Panc1 (cell line): ENCODE measurements around the gene GPC3. TPM values are rescaled to one million over a fixed set of nuclear protein-coding genes. Genes with fewer than 3 reads are reported as not detected.

ENCODE experiments used
- ATAC-seq: fragments of 200-7000 bp; cut with Tn5 transposase; 2 replicates; pipeline ENCODE4 v1.9.1; 2020; ENCODE audit warnings: mild to moderate bottlenecking, moderate library complexity
- BruUV-seq: library from RNA; stranded (reverse); fragments of 400-500 nt; replicated peaks from 2 replicates; lab custom pipeline; 2021; lab: Mats Ljungman, UMichigan
- CTCF ChIA-PET: fragments of 300-600 bp; sonication (Branson Sonifier 250); formaldehyde crosslinking; loops from one replicate; lab custom pipeline; 2022; ENCODE audit warnings: antibody characterized with exemption; lab: Charles Lee
- POLR2A ChIA-PET: fragments of 300-600 bp; sonication (Branson Sonifier 250); formaldehyde crosslinking; loops from one replicate; lab custom pipeline; 2022; ENCODE audit warnings: antibody characterized with exemption; lab: Charles Lee
- DNase-seq: peaks from one replicate; pipeline ENCODE4 v3.0.0-alpha.2; 2010; ENCODE audit warnings: low read depth, low spot score
- H3K27ac ChIP-seq: 2 replicates; pipeline ENCODE4 v1.5.1; 2011; ENCODE audit warnings: mild to moderate bottlenecking, low read length, inconsistent platforms
- H3K27me3 ChIP-seq: fragments of 200-500 bp; sonication (Bioruptor generic); 2 replicates; pipeline ENCODE4 v1.6.0; 2014; ENCODE audit warnings: low read length, inconsistent platforms; ENCODE audit not compliant: control insufficient read depth, insufficient read depth
- H3K36me3 ChIP-seq: fragments of 200-500 bp; sonication (Bioruptor generic); 2 replicates; pipeline ENCODE4 v1.5.1; 2014; ENCODE audit warnings: inconsistent platforms, mild to moderate bottlenecking, low read length, moderate library complexity; ENCODE audit not compliant: control insufficient read depth, insufficient read depth
- H3K4me1 ChIP-seq: 2 replicates; pipeline ENCODE4 v1.5.1; 2011; ENCODE audit warnings: inconsistent platforms, mild to moderate bottlenecking, low read length, moderate library complexity; ENCODE audit not compliant: control insufficient read depth, insufficient read depth
- H3K4me3 ChIP-seq, 2 experiments: 2 replicates each; pipeline ENCODE4 v1.5.1; 2011 to 2012; ENCODE audit warnings: low read depth in 2 of 2, low read length in 2 of 2, mild to moderate bottlenecking in 2 of 2, inconsistent platforms in 1 of 2, moderate library complexity in 1 of 2
- H3K9me3 ChIP-seq: fragments of 200-500 bp; sonication (Bioruptor generic); 2 replicates; pipeline ENCODE4 v1.5.1; 2014; ENCODE audit warnings: low read depth, mild to moderate bottlenecking, inconsistent platforms, low read length, moderate library complexity; ENCODE audit not compliant: control insufficient read depth, insufficient read depth
- CTCF ChIP-seq: fragments of 450-650 bp; IDR thresholded peaks from 2 replicates; pipeline ENCODE4 v1.5.1; 2017; ENCODE audit warnings: mild to moderate bottlenecking
- POLR2AphosphoS5 ChIP-seq: IDR thresholded peaks from 2 replicates; pipeline ENCODE4 v1.6.1; 2012; ENCODE audit warnings: mild to moderate bottlenecking, low read depth, low read length, moderate library complexity
- REST ChIP-seq, 2 experiments: IDR thresholded peaks; 2 replicates each; pipeline ENCODE4 v1.6.1; 2011 to 2012; ENCODE audit warnings: low read depth in 2 of 2, control low read depth in 1 of 2, low read length in 1 of 2, mild to moderate bottlenecking in 1 of 2, moderate library complexity in 1 of 2; ENCODE audit not compliant: insufficient read depth in 1 of 2
- SIN3A ChIP-seq: IDR thresholded peaks from 2 replicates; pipeline ENCODE4 v1.6.1; 2012; ENCODE audit warnings: low read depth, mild to moderate bottlenecking, low read length, moderate library complexity, borderline replicate concordance; ENCODE audit not compliant: insufficient read depth
- TCF7L2 ChIP-seq: IDR thresholded peaks from 2 replicates; pipeline ENCODE4 v1.6.1; 2011; ENCODE audit warnings: mild to moderate bottlenecking, low read depth, low read length, inconsistent platforms
- in situ Hi-C: cut with HindIII; loops from 2 replicates; pipeline ENCODE4 v1.10.0; 2016; ENCODE audit warnings: low sequenced_read_pairs, low pct_unique_long_range_greater_than_20kb
- intact Hi-C: fragments of 100-400 bp; cut with micrococcal nuclease; formaldehyde crosslinking; loops from one replicate; pipeline ENCODE4 v1.10.0; 2022; ENCODE audit not compliant: unreplicated experiment
- total RNA-seq: library from RNA; stranded (reverse); gene quantifications from one replicate; pipeline ENCODE4 v1.2.1, GENCODE V29; 2021; ENCODE audit not compliant: unreplicated experiment

The GPC3 gene
- total RNA-seq, 1 experiment from 2014 or later = 0.95 TPM

DNA sequence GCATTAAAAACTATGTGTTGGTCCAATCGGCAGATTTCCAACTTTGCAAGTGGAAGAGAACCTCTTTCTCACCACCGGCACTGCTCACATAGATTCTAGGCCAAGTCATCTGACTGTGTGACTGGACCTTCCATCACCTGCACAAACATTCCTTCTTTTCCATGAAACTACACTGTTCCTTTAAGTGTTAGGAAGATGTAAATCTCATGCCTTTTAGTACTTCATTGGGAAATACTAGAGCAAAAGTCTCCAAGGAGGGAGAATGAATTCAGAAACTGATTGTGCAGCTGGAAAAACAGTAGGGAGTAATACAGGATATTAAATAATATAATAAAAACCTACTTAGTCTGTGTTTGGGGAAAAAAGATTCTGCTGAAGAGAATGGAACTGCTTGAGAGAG is 238.2 kb downstream of the GPC3 start:
- BruUV-seq = no TSS peak
- TF ChIP-seq SIN3A = no peak
- no peak for TF ChIP-seq REST (IDR thresholded peaks at IDR 0.05; ENCODE audit: insufficient read depth in 1 of 2, low read depth in 2 of 2, low read length in 1 of 2)
- TF ChIP-seq POLR2AphosphoS5 = no peak
- TF ChIP-seq TCF7L2 = no peak
- TF ChIP-seq CTCF = no peak
- ChIA-PET CTCF (no interaction called here), POLR2A (no interaction called here)
- Histone ChIP-seq H3K27me3 (no peaks in the 10 kb centered on the region), H3K36me3 (no peaks in the 10 kb centered on the region), H3K4me1 (no peaks in the 10 kb centered on the region), H3K27ac (no peak overlapping the region), H3K9me3 (no peaks in the 10 kb centered on the region), H3K4me3 (no peak overlapping the region)
- ATAC-seq = no peak
- DNase-seq = no peak
- intact Hi-C loops (no loop called here), in situ Hi-C loops (no loop called here)

DNA sequence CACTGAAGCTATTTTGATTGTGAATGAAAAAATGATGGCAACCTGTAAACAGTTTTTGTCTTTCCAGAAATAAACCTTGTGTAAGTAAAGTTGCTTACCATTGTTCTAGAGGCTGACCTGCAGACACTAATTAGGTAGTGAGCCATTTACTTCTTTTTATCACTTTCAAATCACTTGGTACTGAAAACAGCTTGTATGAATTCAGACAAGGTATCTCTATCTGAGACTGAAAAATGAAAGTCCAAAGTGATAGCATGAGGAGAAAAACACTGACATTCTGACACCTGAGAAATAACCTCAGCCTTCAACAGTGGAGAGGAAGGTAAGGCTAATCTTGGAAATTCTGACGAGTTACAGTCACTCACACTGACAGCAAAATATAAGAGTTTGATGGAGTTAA is 238.8 kb downstream of the GPC3 start:
- ATAC-seq = no peak
- no peaks in the 10 kb centered on the region for H3K27me3 ChIP-seq
- no peak for TF ChIP-seq SIN3A
- TF ChIP-seq CTCF = no peak
- no peak for TF ChIP-seq TCF7L2
- TF ChIP-seq REST (IDR thresholded peaks at IDR 0.05; ENCODE audit: insufficient read depth in 1 of 2, low read depth in 2 of 2, low read length in 1 of 2) = no peak
- DNase-seq = no peak
- no peak overlapping the region for H3K27ac ChIP-seq
- CTCF ChIA-PET = no interaction called here
- H3K4me1 ChIP-seq = no peaks in the 10 kb centered on the region
- BruUV-seq = no TSS peak
- no peak overlapping the region for H3K4me3 ChIP-seq
- no peaks in the 10 kb centered on the region for H3K9me3 ChIP-seq
- POLR2A ChIA-PET = no interaction called here
- intact Hi-C loops (no loop called here), in situ Hi-C loops (no loop called here)
- H3K36me3 ChIP-seq = no peaks in the 10 kb centered on the region
